Measurements from ENCODE around the gene PADI6. TPM values are rescaled to one million over a fixed set of nuclear protein-coding genes. Genes with fewer than 3 reads are reported as not detected.

PADI6 gene
- total and polyA plus RNA-seq, 9 of the 15 experiments (the other 6 are each of a cell fraction or from before 2014, with no cell fraction given), result not detected

- peaks cover 5% of the 10 kb centered on the region for H3K9me1 ChIP-seq (ENCODE audit: control insufficient read depth, insufficient read depth, low read length)
- H4K20me1 ChIP-seq (replicated peaks; ENCODE audit: control insufficient read depth, insufficient read depth, low read length), result peaks cover 49% of the 10 kb centered on the region
- no peaks in the 10 kb centered on the region for H3K9me3 ChIP-seq (replicated peaks; ENCODE audit: control insufficient read depth, insufficient read depth, low read depth, low read length)
- in situ Hi-C loops (cut with MboI), result no loop called here
- DNase-seq (ENCODE audit: extremely low read depth in 1 of 4, low spot score in 3 of 4) (no peak), ATAC-seq (no peak), FAIRE-seq (no peak)
- no peak overlapping the region for H3K9ac ChIP-seq (ENCODE audit: insufficient read depth in 1 of 2, low read depth in 2 of 2, low read length in 2 of 2)
- no TSS peak for BruUV-seq (replicated peaks)
- H3K27me3 ChIP-seq (ENCODE audit: control insufficient read depth in 2 of 2, insufficient read depth in 2 of 2, low read length in 2 of 2), result no peaks in the 10 kb centered on the region
- no peak overlapping the region for H2AFZ ChIP-seq (ENCODE audit: low read depth, low read length)
- intact Hi-C loops (cut with micrococcal nuclease), result no loop called here
- H3K4me3 ChIP-seq, result no peak overlapping the region
- 93% methylated on average over 3 of the region's 3 CpGs for WGBS (ENCODE audit: insufficient coverage, low coverage, missing lambda C conversion rate)
- H3K79me2 ChIP-seq (ENCODE audit: control insufficient read depth, insufficient read depth, low read length), result peaks cover 93% of the 10 kb centered on the region
- ChIA-PET CTCF (ENCODE audit: low intra/inter-chr PET ratio) (no interaction called here), POLR2A (interaction anchor here (0.6 to 1.7 kb wide), 3 partner anchors 8 to 27 kb away, joined by 3 to 9 read pairs (median 3); no protein-coding TSS in a partner anchor)
- H3K36me3 ChIP-seq (ENCODE audit: control insufficient read depth, insufficient read depth, low read length), result peaks cover 79% of the 10 kb centered on the region
- H3K4me2 ChIP-seq (ENCODE audit: insufficient read depth, low read length), result no peak overlapping the region
- H3K4me1 ChIP-seq (replicated peaks in 1 of 2; ENCODE audit: control insufficient read depth in 2 of 2, insufficient read depth in 2 of 2, low read length in 2 of 2), result peaks cover 12 to 47% of the 10 kb centered on the region in 2 experiments; a peak in 4 of 5 replicates
- H3K27ac ChIP-seq (ENCODE audit: extremely low read depth, low read depth, low read length), result no peak overlapping the region
- TF ChIP-seq ZNF124 (CRISPR knock-in tag; IDR thresholded peaks at IDR 0.05) (no peak), RNF2 (IDR thresholded peaks at IDR 0.05) (no peak), XRCC3 (IDR thresholded peaks at IDR 0.05) (no peak), CHD7 (IDR thresholded peaks at IDR 0.05; ENCODE audit: low read depth, low read length) (no peak), MYNN (IDR thresholded peaks at IDR 0.05) (no peak), MYNN (CRISPR knock-in tag; IDR thresholded peaks at IDR 0.05) (no peak), YBX1 (IDR thresholded peaks at IDR 0.05) (no peak), ZNF696 (CRISPR knock-in tag; conservative IDR thresholded peaks at IDR 0.05) (no peak), GTF2B (IDR thresholded peaks at IDR 0.05; ENCODE audit: extremely low read depth, insufficient read length) (no peak), NFIC (IDR thresholded peaks at IDR 0.05) (no peak), EHMT2 (IDR thresholded peaks at IDR 0.05) (no peak), CREB3L1 (IDR thresholded peaks at IDR 0.05; ENCODE audit: borderline replicate concordance, low read depth) (no peak)
Observed at GRCh38 chr1:17434016-17434415, 62.0 kb downstream of the PADI6 start.
